Esophagus squamous epithelium (tissue), 4 donors: ENCODE measurements around the gene AUTS2.

ENCODE experiments used
- CTCF ChIP-seq, 6 experiments: fragments of 450-650 bp in 4 of 6; fragments of 200-600 bp in 2 of 6; sonication (generic) in 2 of 6; IDR thresholded peaks; one replicate each; pipeline ENCODE4 v1.5.1; 2016 to 2019; ENCODE audit warnings: antibody characterized with exemption in 6 of 6, mild to moderate bottlenecking in 4 of 6, moderate library complexity in 4 of 6
- POLR2A ChIP-seq, 4 donors: fragments of 450-650 bp; IDR thresholded peaks; one replicate each; pipeline ENCODE4 v1.6.1; 2017; ENCODE audit warnings: antibody characterized with exemption in 4 of 4, mild to moderate bottlenecking in 4 of 4, moderate library complexity in 3 of 4

GRCh38 chr7:70148997-70149396, 550.7 kb downstream of the AUTS2 start:
- TF ChIP-seq POLR2A (IDR thresholded peaks at IDR 0.05) (no peak), CTCF (IDR thresholded peaks at IDR 0.05) (no peak)
